GM20000 (cell line): ENCODE measurements around the gene SRSF7.
"Not testable (repeated sequence)": the region's sequence is repeated elsewhere in the genome, so short reads cannot be mapped to it uniquely, and the experiment has no call there.

Source experiments
- DNase-seq: peaks from one replicate; pipeline ENCODE4 v3.0.0; 2012; ENCODE audit warnings: low spot score
- CTCF ChIP-seq: IDR thresholded peaks from 2 replicates; pipeline ENCODE4 v1.5.1; 2012; ENCODE audit warnings: mild to moderate bottlenecking, control low read depth; ENCODE audit errors: extremely low read depth, missing control alignments

The SRSF7 gene

GRCh38 chr2:38739524-38739923 lies 11.6 kb downstream of the SRSF7 start:
- TF ChIP-seq CTCF = no peak
- no peak for DNase-seq

GRCh38 chr2:38737925-38738324 lies 13.2 kb downstream of the SRSF7 start:
- no peak for DNase-seq
- no peak for TF ChIP-seq CTCF

GRCh38 chr2:38737000-38737698 lies 14.0 kb downstream of the SRSF7 start:
- not testable (repeated sequence) for DNase-seq

- DNase-seq = no peak
- no peak for TF ChIP-seq CTCF
Observed at GRCh38 chr2:38735999-38736320, 15.2 kb downstream of the SRSF7 start.

- TF ChIP-seq CTCF = no peak
- DNase-seq = no peak
Observed at GRCh38 chr2:38734299-38735058, 16.7 kb downstream of the SRSF7 start.

GRCh38 chr2:38733300-38733971 lies 17.7 kb downstream of the SRSF7 start:
- no peak for TF ChIP-seq CTCF
- DNase-seq = no peak

- no peak for TF ChIP-seq CTCF
- no peak for DNase-seq
Observed at GRCh38 chr2:38731684-38732221, 19.4 kb downstream of the SRSF7 start.
